ENCODE measurements around the gene SNRNP200.
"Not testable (repeated sequence)": the region's sequence is repeated elsewhere in the genome, so short reads cannot be mapped to it uniquely, and the experiment has no call there.

The SNRNP200 gene

GRCh38 chr2:96260387-96261260 lies 44.7 kb downstream of the SNRNP200 start:
- H3K14ac ChIP-seq (ENCODE audit: low read length), result no peak overlapping the region
- H2AK5ac ChIP-seq (ENCODE audit: low read length), result no peak overlapping the region
- peaks cover 2% of the 10 kb centered on the region for H3K79me2 ChIP-seq (ENCODE audit: control insufficient read depth, insufficient read depth, low read length, poor library complexity)
- peaks cover 18 to 26% of the 10 kb centered on the region in 2 experiments for H3K36me3 ChIP-seq (ENCODE audit: control insufficient read depth in 1 of 2, insufficient read depth in 2 of 2, low read length in 2 of 2)
- WGBS (ENCODE audit: extremely low coverage, insufficient coverage, insufficient read length), result no CpG with 5 or more reads among the region's 10 CpGs
- peak; percentile 35 to 42 for DNase-seq
- no peak overlapping the region for H4K8ac ChIP-seq (ENCODE audit: low read depth, low read length)
- H3K27ac ChIP-seq (ENCODE audit: low read depth, low read length), result peak overlapping the region; percentile 56
- peaks cover 2% of the 10 kb centered on the region for H3K79me1 ChIP-seq (ENCODE audit: low read length)
- no peak overlapping the region for H3K4ac ChIP-seq (ENCODE audit: low read depth, low read length)
- no peak overlapping the region for H2BK120ac ChIP-seq (ENCODE audit: insufficient read depth, low read length, poor library complexity)
- no peak overlapping the region for H4K91ac ChIP-seq (ENCODE audit: low read depth, low read length)
- no peak overlapping the region for H2AFZ ChIP-seq (ENCODE audit: insufficient read depth, low read length, poor library complexity)
- no peaks in the 10 kb centered on the region for H3K27me3 ChIP-seq (ENCODE audit: insufficient read depth, low read length)
- H3K9me3 ChIP-seq (ENCODE audit: insufficient read depth, low read depth, low read length), result peaks cover 2% of the 10 kb centered on the region
- H3K4me2 ChIP-seq (ENCODE audit: low read length), result peak overlapping the region; percentile 5
- no peak overlapping the region for H3K23ac ChIP-seq (ENCODE audit: low read length)
- H3K9ac ChIP-seq (ENCODE audit: low read length), result no peak overlapping the region
- peaks cover 14% of the 10 kb centered on the region in 2 experiments for H3K4me1 ChIP-seq (ENCODE audit: control insufficient read depth in 1 of 2, insufficient read depth in 2 of 2, low read length in 2 of 2)
- no peak overlapping the region for H3K4me3 ChIP-seq (ENCODE audit: low read depth, low read length)
- H2BK5ac ChIP-seq (ENCODE audit: low read depth, low read length, poor library complexity), result no peak overlapping the region
- H4K12ac ChIP-seq (ENCODE audit: low read depth, low read length), result no peak overlapping the region
- no peak overlapping the region for H3K18ac ChIP-seq (ENCODE audit: low read length)
- H2BK12ac ChIP-seq (ENCODE audit: low read length), result no peak overlapping the region

GRCh38 chr2:96259497-96259921 lies 45.8 kb downstream of the SNRNP200 start:
- WGBS (ENCODE audit: extremely low coverage, insufficient coverage, insufficient read length), result no CpG with 5 or more reads among the region's 5 CpGs
- no peak overlapping the region for H2AK5ac ChIP-seq (ENCODE audit: low read length)
- no peak overlapping the region for H3K14ac ChIP-seq (ENCODE audit: low read length)
- no peak overlapping the region for H2BK120ac ChIP-seq (ENCODE audit: insufficient read depth, low read length, poor library complexity)
- no peak overlapping the region for H3K9ac ChIP-seq (ENCODE audit: low read length)
- no peak overlapping the region for H3K4ac ChIP-seq (ENCODE audit: low read depth, low read length)
- peaks cover 9 to 14% of the 10 kb centered on the region in 2 experiments for H3K4me1 ChIP-seq (ENCODE audit: control insufficient read depth in 1 of 2, insufficient read depth in 2 of 2, low read length in 2 of 2)
- DNase-seq, result no peak
- no peak overlapping the region for H2AFZ ChIP-seq (ENCODE audit: insufficient read depth, low read length, poor library complexity)
- no peak overlapping the region for H3K27ac ChIP-seq (ENCODE audit: low read depth, low read length)
- no peaks in the 10 kb centered on the region for H3K79me1 ChIP-seq (ENCODE audit: low read length)
- no peak overlapping the region for H4K12ac ChIP-seq (ENCODE audit: low read depth, low read length)
- H3K27me3 ChIP-seq (ENCODE audit: insufficient read depth, low read length), result no peaks in the 10 kb centered on the region
- H4K91ac ChIP-seq (ENCODE audit: low read depth, low read length), result no peak overlapping the region
- H3K79me2 ChIP-seq (ENCODE audit: control insufficient read depth, insufficient read depth, low read length, poor library complexity), result no peaks in the 10 kb centered on the region
- no peak overlapping the region for H2BK12ac ChIP-seq (ENCODE audit: low read length)
- H3K4me3 ChIP-seq (ENCODE audit: low read depth, low read length), result no peak overlapping the region
- peak overlapping the region; percentile 56 for H3K23ac ChIP-seq (ENCODE audit: low read length)
- H4K8ac ChIP-seq (ENCODE audit: low read depth, low read length), result no peak overlapping the region
- H3K9me3 ChIP-seq (ENCODE audit: insufficient read depth, low read depth, low read length), result peaks cover 2% of the 10 kb centered on the region
- H3K4me2 ChIP-seq (ENCODE audit: low read length), result no peak overlapping the region
- peaks cover 24 to 35% of the 10 kb centered on the region in 2 experiments for H3K36me3 ChIP-seq (ENCODE audit: control insufficient read depth in 1 of 2, insufficient read depth in 2 of 2, low read length in 2 of 2)
- H3K18ac ChIP-seq (ENCODE audit: low read length), result no peak overlapping the region
- H2BK5ac ChIP-seq (ENCODE audit: low read depth, low read length, poor library complexity), result no peak overlapping the region

DNA sequence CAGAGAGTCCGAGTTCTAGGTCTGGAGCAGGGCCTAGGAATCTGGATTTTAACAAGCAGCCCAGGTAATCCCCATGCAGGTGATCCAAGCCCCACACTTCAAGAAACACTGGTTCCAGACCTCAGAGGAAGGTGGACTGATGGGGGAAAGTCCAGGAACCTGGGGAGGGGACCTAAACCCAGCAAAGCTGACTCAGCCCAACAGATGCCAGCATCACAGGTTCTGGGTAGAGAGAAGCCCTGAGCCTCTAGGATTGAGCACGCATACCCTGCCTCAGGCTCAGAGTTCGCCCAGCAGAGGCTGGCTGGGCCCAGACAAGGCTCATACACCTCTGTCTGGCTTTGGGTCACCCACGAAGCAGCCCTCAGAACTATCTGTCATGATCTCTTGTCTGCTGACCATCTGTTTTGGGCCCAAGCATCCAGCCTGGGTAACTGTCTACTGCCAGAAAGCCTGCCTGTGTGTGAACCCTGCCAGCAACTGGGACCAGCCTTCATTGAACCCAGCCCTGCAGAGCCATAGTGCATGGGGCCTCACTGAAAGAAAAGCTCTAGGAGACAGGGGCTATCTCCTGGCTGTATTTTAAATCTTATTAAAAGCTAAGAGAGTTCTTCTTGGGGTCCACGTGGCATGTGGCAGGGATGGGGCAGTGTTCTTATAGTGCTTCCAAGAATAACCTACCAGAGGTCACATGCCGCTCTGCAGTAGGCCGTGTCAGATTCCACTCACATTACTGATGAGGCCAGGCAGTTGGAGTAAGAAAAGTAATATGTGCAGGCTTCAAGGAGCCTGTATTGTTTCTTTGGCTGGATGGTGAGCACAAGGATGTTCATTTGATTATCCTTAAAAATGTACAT lies 47.0 kb downstream of the SNRNP200 start:
- Histone ChIP-seq H3K18ac (ENCODE audit: low read length) (no peak overlapping the region), H3K27ac (ENCODE audit: low read depth, low read length) (no peak overlapping the region), H4K12ac (ENCODE audit: low read depth, low read length) (no peak overlapping the region), H2BK5ac (ENCODE audit: low read depth, low read length, poor library complexity) (no peak overlapping the region), H3K23ac (ENCODE audit: low read length) (no peak overlapping the region), H3K36me3 (ENCODE audit: control insufficient read depth in 1 of 2, insufficient read depth in 2 of 2, low read length in 2 of 2) (peaks cover 35 to 40% of the 10 kb centered on the region in 2 experiments), H3K79me1 (ENCODE audit: low read length) (no peaks in the 10 kb centered on the region), H3K4me3 (ENCODE audit: low read depth, low read length) (no peak overlapping the region), H3K79me2 (ENCODE audit: control insufficient read depth, insufficient read depth, low read length, poor library complexity) (no peaks in the 10 kb centered on the region), H3K4me2 (ENCODE audit: low read length) (no peak overlapping the region), H2BK120ac (ENCODE audit: insufficient read depth, low read length, poor library complexity) (no peak overlapping the region), H3K4me1 (ENCODE audit: control insufficient read depth in 1 of 2, insufficient read depth in 2 of 2, low read length in 2 of 2) (peaks cover 9 to 10% of the 10 kb centered on the region in 2 experiments), H3K4ac (ENCODE audit: low read depth, low read length) (peak overlapping the region; percentile 42), H4K91ac (ENCODE audit: low read depth, low read length) (no peak overlapping the region), H2AFZ (ENCODE audit: insufficient read depth, low read length, poor library complexity) (no peak overlapping the region), H3K14ac (ENCODE audit: low read length) (no peak overlapping the region), H2BK12ac (ENCODE audit: low read length) (no peak overlapping the region), H3K27me3 (ENCODE audit: insufficient read depth, low read length) (no peaks in the 10 kb centered on the region), H2AK5ac (ENCODE audit: low read length) (no peak overlapping the region), H4K8ac (ENCODE audit: low read depth, low read length) (no peak overlapping the region), H3K9ac (ENCODE audit: low read length) (no peak overlapping the region), H3K9me3 (ENCODE audit: insufficient read depth, low read depth, low read length) (peaks cover 2% of the 10 kb centered on the region)
- no peak for DNase-seq
- WGBS (ENCODE audit: extremely low coverage, insufficient coverage, insufficient read length), result no CpG with 5 or more reads among the region's 7 CpGs

- not testable (repeated sequence) for H4K8ac ChIP-seq (ENCODE audit: low read depth, low read length); H4K12ac ChIP-seq (ENCODE audit: low read depth, low read length); H2BK120ac ChIP-seq (ENCODE audit: insufficient read depth, low read length, poor library complexity); H2BK12ac ChIP-seq (ENCODE audit: low read length); H3K9ac ChIP-seq (ENCODE audit: low read length); H3K79me1 ChIP-seq (ENCODE audit: low read length); H3K4me3 ChIP-seq (ENCODE audit: low read depth, low read length); H3K23ac ChIP-seq (ENCODE audit: low read length); H3K79me2 ChIP-seq (ENCODE audit: control insufficient read depth, insufficient read depth, low read length, poor library complexity); H3K9me3 ChIP-seq (ENCODE audit: insufficient read depth, low read depth, low read length); H3K4me2 ChIP-seq (ENCODE audit: low read length); H3K27ac ChIP-seq (ENCODE audit: low read depth, low read length); H4K91ac ChIP-seq (ENCODE audit: low read depth, low read length); H3K4ac ChIP-seq (ENCODE audit: low read depth, low read length); H3K18ac ChIP-seq (ENCODE audit: low read length); H2BK5ac ChIP-seq (ENCODE audit: low read depth, low read length, poor library complexity); H2AK5ac ChIP-seq (ENCODE audit: low read length); H2AFZ ChIP-seq (ENCODE audit: insufficient read depth, low read length, poor library complexity); H3K27me3 ChIP-seq (ENCODE audit: insufficient read depth, low read length); H3K14ac ChIP-seq (ENCODE audit: low read length)
- Histone ChIP-seq H3K4me1 (ENCODE audit: control insufficient read depth in 1 of 2, insufficient read depth in 2 of 2, low read length in 2 of 2) (peaks cover 9 to 10% of the 10 kb centered on the region in 2 experiments), H3K36me3 (ENCODE audit: control insufficient read depth in 1 of 2, insufficient read depth in 2 of 2, low read length in 2 of 2) (peaks cover 41 to 46% of the 10 kb centered on the region in 2 experiments)
- peak in 1 of 2 donors; percentile 15 for DNase-seq
- no CpG with 5 or more reads among the region's 3 CpGs for WGBS (ENCODE audit: extremely low coverage, insufficient coverage, insufficient read length)
Measured at GRCh38 chr2:96257744-96258143, 47.6 kb downstream of the SNRNP200 start.
